Measurements from ENCODE around the gene MAPK1. TPM values are rescaled to one million over a fixed set of nuclear protein-coding genes. Genes with fewer than 3 reads are reported as not detected.

Gene MAPK1
- total RNA-seq, 4 donors from 2014 or later, result 36.0 to 57.6 (median 45.0) TPM

DNA sequence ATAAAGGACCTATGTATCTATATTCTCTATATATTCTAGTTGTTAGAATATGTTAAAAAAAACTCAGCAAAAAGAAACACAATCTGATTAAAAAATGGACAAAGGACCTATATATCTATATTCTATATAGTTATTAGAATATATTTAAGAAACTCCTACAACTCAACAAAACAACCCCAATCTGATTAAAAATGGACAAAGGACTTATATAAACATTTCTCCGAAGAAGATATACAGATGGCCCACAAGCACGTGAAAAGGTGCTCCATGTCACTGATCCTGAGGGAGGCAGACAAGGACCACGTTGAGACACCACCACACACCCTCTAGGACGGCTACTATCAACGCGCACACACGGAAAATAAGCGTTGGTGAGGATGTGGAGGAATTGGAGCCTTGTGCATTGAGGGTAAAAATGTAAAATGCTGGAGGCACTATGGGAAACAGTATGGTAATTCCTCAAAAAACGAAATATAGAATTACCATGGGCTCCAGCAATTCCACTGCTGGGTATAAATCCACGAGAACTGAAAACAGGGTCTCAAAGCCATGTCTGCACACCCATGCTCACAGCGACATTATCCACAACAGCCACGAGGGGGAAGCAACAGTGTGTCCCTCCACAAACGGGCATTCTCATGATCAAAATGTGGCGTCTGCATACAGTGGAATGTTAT is 154.6 kb downstream of the MAPK1 start:
- 6 to 7% methylated on average over 14 of the region's 14 CpGs for WGBS, 2 donors
- Histone ChIP-seq H3K36me3 (no peaks in the 10 kb centered on the region), H3K27me3 (no peaks in the 10 kb centered on the region), H3K9me3 (no peaks in the 10 kb centered on the region), H3K27ac (no peak overlapping the region), H3K4me1 (peaks cover 0 to 20% (median 3%) of the 10 kb centered on the region in 3 donors), H3K4me3 (peak overlapping the region in 1 of 4 donors; percentile 6)
- no peak for DNase-seq
- intact Hi-C loops (cut with DNase I), result loop anchor here (5.0 kb wide), 2 partner anchors 224 to 239 kb away; partner anchors contain the start of gene PPM1F
- no peak for TF ChIP-seq POLR2A (IDR thresholded peaks at IDR 0.05)
- TF ChIP-seq, protein P1, sequence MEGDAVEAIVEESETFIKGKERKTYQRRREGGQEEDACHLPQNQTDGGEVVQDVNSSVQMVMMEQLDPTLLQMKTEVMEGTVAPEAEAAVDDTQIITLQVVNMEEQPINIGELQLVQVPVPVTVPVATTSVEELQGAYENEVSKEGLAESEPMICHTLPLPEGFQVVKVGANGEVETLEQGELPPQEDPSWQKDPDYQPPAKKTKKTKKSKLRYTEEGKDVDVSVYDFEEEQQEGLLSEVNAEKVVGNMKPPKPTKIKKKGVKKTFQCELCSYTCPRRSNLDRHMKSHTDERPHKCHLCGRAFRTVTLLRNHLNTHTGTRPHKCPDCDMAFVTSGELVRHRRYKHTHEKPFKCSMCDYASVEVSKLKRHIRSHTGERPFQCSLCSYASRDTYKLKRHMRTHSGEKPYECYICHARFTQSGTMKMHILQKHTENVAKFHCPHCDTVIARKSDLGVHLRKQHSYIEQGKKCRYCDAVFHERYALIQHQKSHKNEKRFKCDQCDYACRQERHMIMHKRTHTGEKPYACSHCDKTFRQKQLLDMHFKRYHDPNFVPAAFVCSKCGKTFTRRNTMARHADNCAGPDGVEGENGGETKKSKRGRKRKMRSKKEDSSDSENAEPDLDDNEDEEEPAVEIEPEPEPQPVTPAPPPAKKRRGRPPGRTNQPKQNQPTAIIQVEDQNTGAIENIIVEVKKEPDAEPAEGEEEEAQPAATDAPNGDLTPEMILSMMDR (IDR thresholded peaks at IDR 0.05), result peak; percentile 60 to 77 (median 68)

GRCh38 chr22:21711851-21712250 is 155.6 kb downstream of the MAPK1 start:
- Histone ChIP-seq H3K4me1 (peaks cover 0 to 23% (median 3%) of the 10 kb centered on the region in 3 donors), H3K36me3 (no peaks in the 10 kb centered on the region), H3K4me3 (no peak overlapping the region), H3K27ac (no peak overlapping the region), H3K9me3 (no peaks in the 10 kb centered on the region), H3K27me3 (no peaks in the 10 kb centered on the region)
- intact Hi-C loops (cut with DNase I), result loop anchor here (5.0 kb wide), 2 partner anchors 225 to 240 kb away; partner anchors contain the start of gene PPM1F
- WGBS, 2 donors, result 74 to 82% methylated on average over 4 of the region's 4 CpGs
- TF ChIP-seq, protein P1 (IDR thresholded peaks at IDR 0.05), result no peak
- TF ChIP-seq POLR2A (IDR thresholded peaks at IDR 0.05), result no peak
- no peak for DNase-seq

GRCh38 chr22:21710156-21710555 is 157.3 kb downstream of the MAPK1 start:
- Histone ChIP-seq H3K36me3 (no peaks in the 10 kb centered on the region), H3K9me3 (no peaks in the 10 kb centered on the region), H3K27ac (no peak overlapping the region), H3K4me1 (peaks cover 0 to 23% (median 3%) of the 10 kb centered on the region in 3 donors), H3K27me3 (no peaks in the 10 kb centered on the region), H3K4me3 (no peak overlapping the region)
- TF ChIP-seq POLR2A (IDR thresholded peaks at IDR 0.05), result no peak
- TF ChIP-seq, protein P1 (IDR thresholded peaks at IDR 0.05), result no peak
- 30 to 64% methylated on average over 6 to 7 of the region's 7 CpGs for WGBS, 2 donors
- intact Hi-C loops (cut with DNase I), result loop anchor here (5.0 kb wide), 2 partner anchors 227 to 242 kb away; partner anchors contain the start of gene PPM1F
- no peak for DNase-seq

DNA sequence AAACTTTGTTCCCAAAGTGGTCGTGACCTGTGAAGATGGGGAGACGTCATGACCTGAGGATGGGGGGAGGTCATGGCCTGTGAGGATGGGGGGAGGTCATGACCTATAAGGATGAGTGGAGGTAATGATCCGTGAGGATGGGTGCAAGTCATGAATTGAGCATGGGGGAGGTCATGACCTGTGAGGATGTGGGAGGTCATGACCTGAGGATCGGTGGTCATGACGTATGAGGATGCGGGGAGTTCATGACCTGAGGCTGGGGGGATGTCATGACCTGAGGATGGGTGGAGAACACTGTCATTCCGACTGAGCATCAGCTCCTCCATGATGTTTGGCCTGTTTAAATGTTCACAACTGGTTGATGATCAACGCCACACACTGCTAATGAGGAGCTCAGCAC is 157.8 kb downstream of the MAPK1 start:
- Histone ChIP-seq H3K4me1 (peaks cover 0 to 23% (median 3%) of the 10 kb centered on the region in 3 donors), H3K36me3 (no peaks in the 10 kb centered on the region), H3K27ac (no peak overlapping the region), H3K9me3 (no peaks in the 10 kb centered on the region), H3K27me3 (no peaks in the 10 kb centered on the region), H3K4me3 (no peak overlapping the region)
- intact Hi-C loops (cut with DNase I), result loop anchor here (5.0 kb wide), 2 partner anchors 228 to 243 kb away; partner anchors contain the start of gene PPM1F
- WGBS, 2 donors, result 64 to 76% methylated on average over 8 of the region's 8 CpGs
- TF ChIP-seq, protein P1 (IDR thresholded peaks at IDR 0.05), result no peak
- TF ChIP-seq POLR2A (IDR thresholded peaks at IDR 0.05), result no peak
- DNase-seq, result no peak

- H3K4me3 ChIP-seq, result no peak overlapping the region
- WGBS, 2 donors, result 88 to 95% methylated on average over 3 to 5 of the region's 6 CpGs
- intact Hi-C loops (cut with DNase I), result no loop called here
- no peak for DNase-seq
- TF ChIP-seq, protein P1 (IDR thresholded peaks at IDR 0.05), result no peak
- no peak for TF ChIP-seq POLR2A (IDR thresholded peaks at IDR 0.05)
- no peaks in the 10 kb centered on the region for H3K27me3 ChIP-seq
- H3K4me1 ChIP-seq, result peaks cover 0 to 23% (median 3%) of the 10 kb centered on the region in 3 donors
- H3K27ac ChIP-seq, result no peak overlapping the region
- H3K36me3 ChIP-seq, result no peaks in the 10 kb centered on the region
- no peaks in the 10 kb centered on the region for H3K9me3 ChIP-seq
These were observed 158.5 kb downstream of the MAPK1 start for GRCh38 chr22:21708960-21709359.

Measured in esophagus squamous epithelium (tissue), 5 donors.